Measurements from ENCODE around the gene TMCC1. TPM values are rescaled to one million over a fixed set of nuclear protein-coding genes. Genes with fewer than 3 reads are reported as not detected.
"Not testable (repeated sequence)": the region's sequence is repeated elsewhere in the genome, so short reads cannot be mapped to it uniquely, and the experiment has no call there.

The TMCC1 gene
- total RNA-seq, 1 donor from 2014 or later, result 36.9 TPM

DNA sequence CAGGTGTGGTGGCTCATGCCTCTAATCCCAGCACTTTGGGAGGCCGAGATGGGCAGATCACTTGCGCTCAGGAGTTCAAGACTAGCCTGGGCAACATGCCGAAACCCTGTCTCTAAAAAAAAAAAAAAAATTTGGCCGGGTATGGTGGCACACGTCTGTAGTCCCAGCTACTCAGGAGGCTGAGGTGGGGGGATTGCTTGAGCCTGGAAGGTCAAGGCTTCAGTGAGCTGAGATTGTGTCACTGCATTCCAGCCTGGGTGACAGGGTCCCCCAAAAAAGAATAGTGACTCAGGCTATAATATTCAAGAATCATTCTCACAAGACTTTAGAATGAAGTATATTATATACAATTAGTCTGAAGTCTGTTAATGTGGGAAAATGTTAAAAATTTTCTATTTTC, 216.5 kb downstream of the TMCC1 start:
- no peak for DNase-seq (ENCODE audit: low read depth, low spot score)
- no peak overlapping the region for H3K4me3 Mint-ChIP-seq
- H3K27ac Mint-ChIP-seq (ENCODE audit: unreplicated experiment), result no peak overlapping the region
- H3K27me3 Mint-ChIP-seq (ENCODE audit: low read depth), result no peaks in the 10 kb centered on the region
- TF ChIP-seq, protein P1, sequence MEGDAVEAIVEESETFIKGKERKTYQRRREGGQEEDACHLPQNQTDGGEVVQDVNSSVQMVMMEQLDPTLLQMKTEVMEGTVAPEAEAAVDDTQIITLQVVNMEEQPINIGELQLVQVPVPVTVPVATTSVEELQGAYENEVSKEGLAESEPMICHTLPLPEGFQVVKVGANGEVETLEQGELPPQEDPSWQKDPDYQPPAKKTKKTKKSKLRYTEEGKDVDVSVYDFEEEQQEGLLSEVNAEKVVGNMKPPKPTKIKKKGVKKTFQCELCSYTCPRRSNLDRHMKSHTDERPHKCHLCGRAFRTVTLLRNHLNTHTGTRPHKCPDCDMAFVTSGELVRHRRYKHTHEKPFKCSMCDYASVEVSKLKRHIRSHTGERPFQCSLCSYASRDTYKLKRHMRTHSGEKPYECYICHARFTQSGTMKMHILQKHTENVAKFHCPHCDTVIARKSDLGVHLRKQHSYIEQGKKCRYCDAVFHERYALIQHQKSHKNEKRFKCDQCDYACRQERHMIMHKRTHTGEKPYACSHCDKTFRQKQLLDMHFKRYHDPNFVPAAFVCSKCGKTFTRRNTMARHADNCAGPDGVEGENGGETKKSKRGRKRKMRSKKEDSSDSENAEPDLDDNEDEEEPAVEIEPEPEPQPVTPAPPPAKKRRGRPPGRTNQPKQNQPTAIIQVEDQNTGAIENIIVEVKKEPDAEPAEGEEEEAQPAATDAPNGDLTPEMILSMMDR (conservative IDR thresholded peaks at IDR 0.05), result no peak
- no peaks in the 10 kb centered on the region for H3K36me3 Mint-ChIP-seq (ENCODE audit: low read depth)
- H3K9me3 Mint-ChIP-seq, result no peaks in the 10 kb centered on the region
- H3K4me1 Mint-ChIP-seq, result peaks cover 4% of the 10 kb centered on the region

DNA sequence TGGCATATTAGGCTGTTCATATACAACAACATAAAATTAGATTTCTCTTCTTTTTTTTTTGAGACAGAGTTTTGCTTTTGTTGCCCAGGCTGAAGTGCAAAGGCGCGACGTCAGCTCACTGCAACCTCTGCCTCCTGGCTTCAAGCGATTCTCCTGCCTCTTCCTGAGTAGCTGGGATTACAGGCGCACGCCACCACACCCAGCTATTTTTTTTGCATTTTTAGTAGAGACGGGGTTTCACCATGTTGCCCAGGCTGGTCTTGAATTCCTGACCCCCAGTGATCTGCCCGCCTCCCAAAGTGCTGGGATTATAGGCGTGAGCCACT, 218.8 kb downstream of the TMCC1 start:
- H3K36me3 Mint-ChIP-seq (ENCODE audit: low read depth); H3K4me1 Mint-ChIP-seq; H3K9me3 Mint-ChIP-seq; DNase-seq (ENCODE audit: low read depth, low spot score); H3K27me3 Mint-ChIP-seq (ENCODE audit: low read depth); H3K4me3 Mint-ChIP-seq; H3K27ac Mint-ChIP-seq (ENCODE audit: unreplicated experiment): not testable (repeated sequence)

- Mint-ChIP-seq H3K36me3 (ENCODE audit: low read depth) (peaks cover 9% of the 10 kb centered on the region), H3K4me1 (peaks cover 4% of the 10 kb centered on the region), H3K27me3 (ENCODE audit: low read depth) (no peaks in the 10 kb centered on the region), H3K27ac (ENCODE audit: unreplicated experiment) (no peak overlapping the region), H3K4me3 (no peak overlapping the region), H3K9me3 (no peaks in the 10 kb centered on the region)
- no peak for DNase-seq (ENCODE audit: low read depth, low spot score)
- TF ChIP-seq, protein P1 (conservative IDR thresholded peaks at IDR 0.05), result no peak
Measured at GRCh38 chr3:129673897-129674797, 219.4 kb downstream of the TMCC1 start.

- DNase-seq (ENCODE audit: low read depth, low spot score), result no peak
- Mint-ChIP-seq H3K9me3 (no peaks in the 10 kb centered on the region), H3K27me3 (ENCODE audit: low read depth) (no peaks in the 10 kb centered on the region), H3K4me3 (no peak overlapping the region), H3K36me3 (ENCODE audit: low read depth) (peaks cover 9% of the 10 kb centered on the region), H3K4me1 (peaks cover 4% of the 10 kb centered on the region), H3K27ac (ENCODE audit: unreplicated experiment) (no peak overlapping the region)
- TF ChIP-seq, protein P1 (conservative IDR thresholded peaks at IDR 0.05), result no peak
Measured at GRCh38 chr3:129673012-129673411, 220.5 kb downstream of the TMCC1 start.

DNA sequence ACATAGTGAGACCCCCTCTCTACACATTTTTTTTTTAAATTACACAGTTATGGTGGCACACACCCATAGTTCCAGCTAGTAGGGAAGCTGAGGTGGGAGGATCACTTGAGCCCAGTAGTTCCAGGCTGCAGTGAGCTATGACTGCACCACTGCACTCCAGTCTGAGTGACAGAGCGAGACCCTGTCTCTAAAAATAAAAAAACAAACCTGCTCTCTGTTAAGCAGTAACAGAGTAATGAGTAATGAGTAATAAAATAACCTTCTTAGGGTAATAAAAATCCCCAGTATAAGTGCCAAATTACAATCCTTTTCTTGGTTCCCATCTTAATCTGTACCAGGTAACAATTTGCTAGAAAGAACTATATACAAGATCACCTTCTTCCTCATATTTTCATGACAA, 221.1 kb downstream of the TMCC1 start:
- H3K4me3 Mint-ChIP-seq, result no peak overlapping the region
- H3K36me3 Mint-ChIP-seq (ENCODE audit: low read depth), result peaks cover 13% of the 10 kb centered on the region
- H3K27ac Mint-ChIP-seq (ENCODE audit: unreplicated experiment), result no peak overlapping the region
- TF ChIP-seq, protein P1 (conservative IDR thresholded peaks at IDR 0.05), result no peak
- H3K4me1 Mint-ChIP-seq, result peaks cover 4% of the 10 kb centered on the region
- H3K9me3 Mint-ChIP-seq, result no peaks in the 10 kb centered on the region
- DNase-seq (ENCODE audit: low read depth, low spot score), result no peak
- no peaks in the 10 kb centered on the region for H3K27me3 Mint-ChIP-seq (ENCODE audit: low read depth)

- Mint-ChIP-seq H3K27ac (ENCODE audit: unreplicated experiment) (no peak overlapping the region), H3K9me3 (no peaks in the 10 kb centered on the region), H3K4me3 (no peak overlapping the region), H3K4me1 (peaks cover 6% of the 10 kb centered on the region), H3K36me3 (ENCODE audit: low read depth) (peaks cover 9% of the 10 kb centered on the region), H3K27me3 (ENCODE audit: low read depth) (no peaks in the 10 kb centered on the region)
- no peak for DNase-seq (ENCODE audit: low read depth, low spot score)
- TF ChIP-seq, protein P1 (conservative IDR thresholded peaks at IDR 0.05), result no peak
Measured at GRCh38 chr3:129665024-129665768, 228.3 kb downstream of the TMCC1 start.

Data from neural crest cell (in vitro differentiated cells).